ENCODE measurements around the gene SWI5. TPM values are rescaled to one million over a fixed set of nuclear protein-coding genes. Genes with fewer than 3 reads are reported as not detected.
"Not testable (repeated sequence)": the region's sequence is repeated elsewhere in the genome, so short reads cannot be mapped to it uniquely, and the experiment has no call there.

SWI5 gene
- 18.9 TPM for total RNA-seq
- long read RNA-seq, transcript SWI5-203 (5 exons, 763 nt), result major isoform, 7 of 10 reads
- long read RNA-seq, partial matches to known transcripts, result 1 of 10 reads
- long read RNA-seq, other reads (novel, unspliced or antisense), result 1 of 10 reads

DNA sequence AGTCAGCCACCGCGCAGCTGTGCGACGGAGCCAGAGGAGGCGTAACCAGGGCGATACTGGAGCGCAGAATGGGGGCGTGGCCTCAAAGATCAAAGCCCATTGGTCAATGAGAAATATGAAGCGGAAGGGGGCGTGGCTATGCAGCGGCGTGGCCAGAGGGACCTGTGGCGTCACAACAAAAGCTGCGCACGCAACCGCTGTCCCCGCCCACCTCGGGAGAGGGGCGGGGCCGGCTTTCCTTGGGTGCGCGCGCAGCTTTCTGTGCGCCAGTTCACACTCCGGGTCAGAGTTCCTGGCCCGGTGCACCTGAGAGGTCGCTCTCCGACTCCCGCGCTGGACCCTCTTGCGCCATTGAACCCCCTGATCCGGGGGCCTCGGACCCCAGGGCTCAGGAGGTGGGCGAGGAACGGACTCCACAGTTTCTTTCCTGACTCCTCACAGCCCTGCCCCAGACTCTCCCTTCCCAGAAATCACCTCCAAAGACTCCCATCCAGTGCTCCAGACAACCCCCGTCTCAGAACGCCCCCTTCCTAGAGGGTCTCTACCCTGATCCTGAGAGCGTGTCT lies at the start of gene SWI5:
Gene SWI5 (plus strand): TSS at position 269 of the 566 bp plus-strand sequence.
- DNase-seq (peak; percentile 99), ATAC-seq (peak; percentile 98)
- peaks cover 31% of the 10 kb centered on the region for H3K4me1 ChIP-seq
- H3K9me3 ChIP-seq, result no peaks in the 10 kb centered on the region
- peaks cover 23% of the 10 kb centered on the region for H3K36me3 ChIP-seq
- peak within 1 kb of the TSS; percentile 86 for H3K27ac ChIP-seq
- H3K4me3 ChIP-seq, result peak within 1 kb of the TSS; percentile 90
- H3K27me3 ChIP-seq, result no peaks in the 10 kb centered on the region
- intact Hi-C loops (cut with DNase I), result no loop called here
- TF ChIP-seq, protein P1, sequence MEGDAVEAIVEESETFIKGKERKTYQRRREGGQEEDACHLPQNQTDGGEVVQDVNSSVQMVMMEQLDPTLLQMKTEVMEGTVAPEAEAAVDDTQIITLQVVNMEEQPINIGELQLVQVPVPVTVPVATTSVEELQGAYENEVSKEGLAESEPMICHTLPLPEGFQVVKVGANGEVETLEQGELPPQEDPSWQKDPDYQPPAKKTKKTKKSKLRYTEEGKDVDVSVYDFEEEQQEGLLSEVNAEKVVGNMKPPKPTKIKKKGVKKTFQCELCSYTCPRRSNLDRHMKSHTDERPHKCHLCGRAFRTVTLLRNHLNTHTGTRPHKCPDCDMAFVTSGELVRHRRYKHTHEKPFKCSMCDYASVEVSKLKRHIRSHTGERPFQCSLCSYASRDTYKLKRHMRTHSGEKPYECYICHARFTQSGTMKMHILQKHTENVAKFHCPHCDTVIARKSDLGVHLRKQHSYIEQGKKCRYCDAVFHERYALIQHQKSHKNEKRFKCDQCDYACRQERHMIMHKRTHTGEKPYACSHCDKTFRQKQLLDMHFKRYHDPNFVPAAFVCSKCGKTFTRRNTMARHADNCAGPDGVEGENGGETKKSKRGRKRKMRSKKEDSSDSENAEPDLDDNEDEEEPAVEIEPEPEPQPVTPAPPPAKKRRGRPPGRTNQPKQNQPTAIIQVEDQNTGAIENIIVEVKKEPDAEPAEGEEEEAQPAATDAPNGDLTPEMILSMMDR (IDR thresholded peaks at IDR 0.05), result no peak

DNA sequence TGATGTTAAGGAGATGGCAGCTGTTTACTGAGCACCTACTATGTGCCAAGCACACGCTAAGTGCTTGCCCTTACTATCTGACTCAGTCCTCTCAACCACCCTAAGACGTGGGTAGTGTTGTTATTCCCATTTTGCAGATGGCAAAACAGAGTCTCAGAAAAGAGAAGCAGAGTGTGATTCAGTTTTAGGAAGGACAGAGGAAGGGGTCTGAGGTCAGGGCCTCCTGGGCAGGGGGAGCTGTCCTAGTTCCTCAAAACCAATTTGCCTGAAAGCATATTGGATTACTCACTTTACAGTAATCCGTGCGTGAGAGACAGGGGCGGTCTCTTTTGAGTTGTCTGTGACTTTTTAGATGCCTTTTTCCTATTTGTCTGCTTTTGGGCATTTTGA lies 49.7 kb upstream of the SWI5 start:
- no peak for DNase-seq
- Histone ChIP-seq H3K9me3 (no peaks in the 10 kb centered on the region), H3K27me3 (no peaks in the 10 kb centered on the region), H3K4me1 (no peaks in the 10 kb centered on the region), H3K36me3 (no peaks in the 10 kb centered on the region), H3K4me3 (no peak overlapping the region), H3K27ac (no peak overlapping the region)
- TF ChIP-seq, protein P1 (IDR thresholded peaks at IDR 0.05), result no peak
- ATAC-seq, result peak; percentile 5
- intact Hi-C loops (cut with DNase I), result no loop called here

DNA sequence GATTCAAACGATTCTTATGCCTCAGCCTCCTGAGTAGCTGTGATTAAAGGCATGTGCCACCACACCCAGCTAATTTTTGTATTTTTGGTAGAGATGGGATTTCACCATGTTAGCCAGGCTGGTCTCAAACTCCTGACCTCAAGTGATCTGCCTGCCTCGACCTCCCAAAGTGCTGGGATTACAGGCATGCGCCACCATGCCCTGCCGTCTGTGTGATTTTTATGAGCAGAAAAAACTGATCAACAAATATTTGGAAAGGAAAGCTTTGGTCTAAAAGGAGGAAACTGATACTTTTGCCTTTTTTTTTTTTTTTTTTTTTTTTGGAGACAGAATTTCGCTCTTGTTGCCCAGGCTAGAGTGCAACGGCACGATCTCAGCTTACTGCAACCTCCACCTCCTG lies 45.2 kb upstream of the SWI5 start:
- H3K36me3 ChIP-seq; H3K27me3 ChIP-seq; intact Hi-C loops (cut with DNase I); H3K27ac ChIP-seq; DNase-seq; H3K4me1 ChIP-seq; H3K4me3 ChIP-seq; ATAC-seq; H3K9me3 ChIP-seq: not testable (repeated sequence)

DNA sequence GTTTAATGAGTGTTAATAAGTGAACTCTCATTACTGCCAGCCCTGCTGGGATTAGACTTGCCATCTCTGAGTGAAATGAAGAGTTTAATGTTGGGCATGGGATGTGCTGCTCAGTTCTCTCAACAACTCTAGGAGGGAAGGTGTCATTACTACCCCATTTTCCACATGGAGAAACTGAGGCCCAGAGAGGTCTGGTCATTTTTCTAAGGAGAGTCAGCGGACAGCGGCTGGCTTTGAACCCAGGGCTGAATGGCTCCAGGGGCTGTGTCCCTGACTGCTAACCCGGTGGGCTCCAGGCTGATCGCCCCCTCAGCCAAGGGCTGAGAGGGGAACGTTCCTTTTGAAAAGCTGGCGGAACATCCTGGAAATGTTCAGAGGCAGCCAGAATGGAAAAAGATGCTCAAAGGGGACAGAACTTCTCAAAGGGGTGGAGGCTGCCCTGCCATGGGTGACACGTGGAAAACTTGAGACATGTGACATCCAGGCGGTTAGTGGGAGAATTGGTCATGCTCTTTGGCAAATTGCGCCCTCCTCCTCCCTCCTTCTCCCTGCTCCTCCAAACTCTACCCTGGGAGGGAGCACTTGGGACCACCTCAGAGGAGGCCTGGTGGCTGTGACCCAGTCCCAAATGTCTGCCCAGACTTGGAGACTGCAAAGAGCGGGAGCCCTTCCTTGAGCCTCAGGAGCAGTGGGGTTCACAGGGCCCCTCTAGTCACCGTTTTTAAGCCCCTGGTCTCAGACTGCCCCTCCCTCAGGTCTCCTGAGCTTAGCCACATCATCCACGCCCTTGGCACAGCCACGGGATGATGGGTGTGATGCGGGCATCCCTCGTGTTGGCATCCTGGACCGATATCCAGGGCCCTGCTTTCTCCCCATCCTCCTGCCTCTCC lies 44.2 kb upstream of the SWI5 start:
- H3K27me3 ChIP-seq, result no peaks in the 10 kb centered on the region
- H3K36me3 ChIP-seq, result no peaks in the 10 kb centered on the region
- intact Hi-C loops (cut with DNase I), result no loop called here
- no peaks in the 10 kb centered on the region for H3K9me3 ChIP-seq
- no peak overlapping the region for H3K27ac ChIP-seq
- TF ChIP-seq, protein P1 (IDR thresholded peaks at IDR 0.05), result no peak
- no peak overlapping the region for H3K4me3 ChIP-seq
- DNase-seq (peak; percentile 39), ATAC-seq (peak; percentile 17)
- H3K4me1 ChIP-seq, result no peaks in the 10 kb centered on the region

DNA sequence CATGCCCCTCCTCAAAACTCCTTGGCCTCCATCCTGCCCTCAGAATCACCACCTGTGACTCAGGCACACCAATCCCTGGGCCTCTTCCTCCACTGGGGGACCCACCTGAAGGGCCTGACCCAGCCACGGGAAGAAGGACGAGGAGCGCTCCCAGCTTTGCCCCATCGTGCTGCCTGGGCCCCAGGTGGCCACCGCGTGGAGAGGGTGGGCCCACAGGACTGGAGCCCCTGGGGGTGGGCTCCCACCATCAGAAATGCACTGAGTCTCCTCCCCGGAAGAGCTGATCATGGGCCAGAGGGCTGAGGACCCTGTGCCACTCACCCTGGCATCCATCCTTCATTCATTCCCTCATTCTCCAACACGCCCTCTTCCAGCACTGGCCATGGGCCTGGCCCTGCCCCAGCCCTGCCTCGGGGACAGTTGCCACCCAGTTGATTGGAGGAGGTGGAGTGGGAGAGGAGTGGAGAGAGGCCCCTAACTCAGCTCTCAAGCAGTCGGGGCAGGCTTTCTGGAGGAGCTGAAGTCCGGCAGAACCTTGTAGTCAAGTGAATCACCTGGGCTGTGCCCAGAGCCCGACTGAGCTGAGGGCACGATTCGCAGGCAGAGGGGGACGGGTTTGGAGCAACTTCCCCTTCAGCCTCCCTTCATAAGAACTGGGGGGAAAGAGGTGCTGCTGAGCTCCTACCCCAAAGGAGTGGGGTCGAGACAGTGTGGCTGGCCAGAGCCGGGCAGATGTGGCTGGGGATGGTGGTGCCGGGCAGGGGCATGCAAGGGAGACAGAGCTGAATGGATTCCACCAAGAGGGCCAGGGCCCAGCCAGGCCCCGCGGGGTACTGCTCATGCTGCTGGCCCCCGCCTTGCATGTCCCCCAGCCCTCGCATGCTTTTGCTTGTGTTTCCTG lies 43.3 kb upstream of the SWI5 start:
- intact Hi-C loops (cut with DNase I), result no loop called here
- no peak overlapping the region for H3K4me3 ChIP-seq
- no peak overlapping the region for H3K27ac ChIP-seq
- H3K9me3 ChIP-seq, result no peaks in the 10 kb centered on the region
- H3K36me3 ChIP-seq, result no peaks in the 10 kb centered on the region
- DNase-seq (no peak), ATAC-seq (peak; percentile 13)
- TF ChIP-seq, protein P1 (IDR thresholded peaks at IDR 0.05), result no peak
- H3K4me1 ChIP-seq, result no peaks in the 10 kb centered on the region
- H3K27me3 ChIP-seq, result no peaks in the 10 kb centered on the region

Data from upper lobe of right lung (tissue), 1 donor.